ENCODE measurements around the gene EFCAB6. TPM values are rescaled to one million over a fixed set of nuclear protein-coding genes. Genes with fewer than 3 reads are reported as not detected.

EFCAB6 gene
- total and polyA plus RNA-seq, 10 of the 15 experiments (the other 5 are each of a cell fraction or from before 2014, with no cell fraction given) = 0.05 to 0.42 (median 0.19) TPM

DNA sequence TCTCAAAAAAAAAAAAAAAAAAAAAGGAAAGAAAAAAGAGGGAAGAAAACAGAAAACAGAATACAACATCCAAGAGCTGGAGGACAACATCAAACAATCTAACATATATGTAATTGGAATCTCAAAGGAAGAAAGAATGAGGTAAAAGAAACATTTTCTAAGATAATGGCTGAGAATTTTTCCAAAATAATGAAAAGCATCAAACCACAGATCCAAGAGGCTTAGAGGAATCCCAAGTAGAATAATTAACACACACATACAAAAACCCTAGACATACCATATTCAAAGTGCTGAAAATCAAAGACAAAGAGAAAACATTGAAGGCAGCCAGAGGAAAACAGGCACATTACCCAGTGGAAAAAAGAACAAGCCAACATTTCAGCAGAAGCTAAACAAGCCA, 45.3 kb upstream of the EFCAB6 start (continued):
- TF ChIP-seq, protein P1, sequence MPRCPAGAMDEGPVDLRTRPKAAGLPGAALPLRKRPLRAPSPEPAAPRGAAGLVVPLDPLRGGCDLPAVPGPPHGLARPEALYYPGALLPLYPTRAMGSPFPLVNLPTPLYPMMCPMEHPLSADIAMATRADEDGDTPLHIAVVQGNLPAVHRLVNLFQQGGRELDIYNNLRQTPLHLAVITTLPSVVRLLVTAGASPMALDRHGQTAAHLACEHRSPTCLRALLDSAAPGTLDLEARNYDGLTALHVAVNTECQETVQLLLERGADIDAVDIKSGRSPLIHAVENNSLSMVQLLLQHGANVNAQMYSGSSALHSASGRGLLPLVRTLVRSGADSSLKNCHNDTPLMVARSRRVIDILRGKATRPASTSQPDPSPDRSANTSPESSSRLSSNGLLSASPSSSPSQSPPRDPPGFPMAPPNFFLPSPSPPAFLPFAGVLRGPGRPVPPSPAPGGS (IDR thresholded peaks at IDR 0.05; ENCODE audit: borderline replicate concordance, insufficient read depth, low read depth, low read length, poor library complexity, severe bottlenecking) = no peak
- TF ChIP-seq ATF7 (IDR thresholded peaks at IDR 0.05; ENCODE audit: low read depth) (no peak), NBN (IDR thresholded peaks at IDR 0.05) (no peak)

DNA sequence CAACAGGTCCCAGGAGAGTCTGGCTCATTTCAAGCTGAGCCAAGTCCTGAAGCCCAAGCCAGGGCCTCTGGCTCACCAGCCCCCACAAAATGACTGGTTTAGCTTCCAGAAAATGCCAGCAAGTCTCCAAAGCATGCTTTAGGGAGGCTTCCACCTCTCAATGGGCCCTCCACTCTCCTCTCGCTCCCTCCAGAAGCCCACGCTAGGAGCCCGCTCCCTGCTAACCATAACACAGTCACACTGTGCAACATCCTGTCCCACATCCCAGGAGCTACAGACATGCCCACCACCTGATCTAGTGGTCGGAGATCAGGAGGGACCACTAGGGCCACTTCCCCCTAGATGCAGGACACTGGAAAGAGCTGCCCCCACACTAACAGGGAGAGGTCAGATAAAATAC, 43.3 kb upstream of the EFCAB6 start:
- ChIA-PET RAD21 (ENCODE audit: unreplicated experiment) (no interaction called here), POLR2A (no interaction called here), SMC1A (ENCODE audit: uncharacterized antibody, unreplicated experiment) (no interaction called here), CTCF (no interaction called here)
- 22% methylated on average over 4 of the region's 4 CpGs for WGBS (ENCODE audit: insufficient coverage, insufficient replicate concordance, low lambda C conversion rate, missing lambda C conversion rate)
- BruUV-seq (replicated peaks) = no TSS peak
- H3K27me3 ChIP-seq (replicated peaks in 1 of 2; ENCODE audit: control insufficient read depth in 2 of 2, insufficient read depth in 2 of 2, low read length in 1 of 2) = peaks cover 0 to 4% of the 10 kb centered on the region in 2 experiments; a peak in 3 of 4 replicates
- no peak overlapping the region for H3K9ac ChIP-seq (ENCODE audit: control insufficient read depth, insufficient read depth, low read length)
- no peaks in the 10 kb centered on the region for H3K9me3 ChIP-seq (replicated peaks; ENCODE audit: control insufficient read depth, insufficient read depth, low read length)
- H3K36me3 ChIP-seq (ENCODE audit: control insufficient read depth in 2 of 2, insufficient read depth in 2 of 2, low read length in 1 of 2) = no peaks in the 10 kb centered on the region
- no peak overlapping the region for H3K27ac ChIP-seq (ENCODE audit: control insufficient read depth, insufficient read depth)
- ATAC-seq (no peak), DNase-seq (ENCODE audit: low read depth, low spot score) (no peak), FAIRE-seq (no peak)
- H2AFZ ChIP-seq (ENCODE audit: control insufficient read depth, low read depth, low read length) = no peak overlapping the region
- H4K20me1 ChIP-seq (ENCODE audit: control insufficient read depth, insufficient read depth) = no peaks in the 10 kb centered on the region
- H3K79me2 ChIP-seq (ENCODE audit: control insufficient read depth, insufficient read depth, low read length) = no peaks in the 10 kb centered on the region
- intact Hi-C loops (cut with micrococcal nuclease; ENCODE audit: unreplicated experiment) (no loop called here), in situ Hi-C loops (cut with MboI) (no loop called here)
- no peaks in the 10 kb centered on the region for H3K4me1 ChIP-seq (ENCODE audit: control insufficient read depth, insufficient read depth, low read length)
- TF ChIP-seq CREB1 (IDR thresholded peaks at IDR 0.05; ENCODE audit: low read depth) (no peak), IRF4 (IDR thresholded peaks at IDR 0.05; ENCODE audit: low read depth, low read length) (no peak), EP300 (IDR thresholded peaks at IDR 0.05; ENCODE audit: borderline replicate concordance in 1 of 2, control insufficient read depth in 1 of 2, low read depth in 2 of 2, low read length in 2 of 2) (no peak), PAX8 (IDR thresholded peaks at IDR 0.05) (no peak), NFYA (IDR thresholded peaks at IDR 0.05; ENCODE audit: borderline replicate concordance, low read depth, low read length) (no peak), ESRRA (IDR thresholded peaks at IDR 0.05; ENCODE audit: low read length) (no peak), SIX5 (IDR thresholded peaks at IDR 0.05; ENCODE audit: low read depth, low read length, severe bottlenecking) (no peak), SMC3 (IDR thresholded peaks at IDR 0.05; ENCODE audit: borderline replicate concordance, low read length) (no peak), MEF2A (IDR thresholded peaks at IDR 0.05; ENCODE audit: insufficient read depth, low read depth, low read length) (no peak), YY1 (IDR thresholded peaks at IDR 0.05; ENCODE audit: low read depth, low read length) (no peak)
- TF ChIP-seq, protein P2, sequence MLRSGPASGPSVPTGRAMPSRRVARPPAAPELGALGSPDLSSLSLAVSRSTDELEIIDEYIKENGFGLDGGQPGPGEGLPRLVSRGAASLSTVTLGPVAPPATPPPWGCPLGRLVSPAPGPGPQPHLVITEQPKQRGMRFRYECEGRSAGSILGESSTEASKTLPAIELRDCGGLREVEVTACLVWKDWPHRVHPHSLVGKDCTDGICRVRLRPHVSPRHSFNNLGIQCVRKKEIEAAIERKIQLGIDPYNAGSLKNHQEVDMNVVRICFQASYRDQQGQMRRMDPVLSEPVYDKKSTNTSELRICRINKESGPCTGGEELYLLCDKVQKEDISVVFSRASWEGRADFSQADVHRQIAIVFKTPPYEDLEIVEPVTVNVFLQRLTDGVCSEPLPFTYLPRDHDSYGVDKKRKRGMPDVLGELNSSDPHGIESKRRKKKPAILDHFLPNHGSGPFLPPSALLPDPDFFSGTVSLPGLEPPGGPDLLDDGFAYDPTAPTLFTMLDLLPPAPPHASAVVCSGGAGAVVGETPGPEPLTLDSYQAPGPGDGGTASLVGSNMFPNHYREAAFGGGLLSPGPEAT (IDR thresholded peaks at IDR 0.05; ENCODE audit: low read depth) = no peak
- TF ChIP-seq, protein P3, sequence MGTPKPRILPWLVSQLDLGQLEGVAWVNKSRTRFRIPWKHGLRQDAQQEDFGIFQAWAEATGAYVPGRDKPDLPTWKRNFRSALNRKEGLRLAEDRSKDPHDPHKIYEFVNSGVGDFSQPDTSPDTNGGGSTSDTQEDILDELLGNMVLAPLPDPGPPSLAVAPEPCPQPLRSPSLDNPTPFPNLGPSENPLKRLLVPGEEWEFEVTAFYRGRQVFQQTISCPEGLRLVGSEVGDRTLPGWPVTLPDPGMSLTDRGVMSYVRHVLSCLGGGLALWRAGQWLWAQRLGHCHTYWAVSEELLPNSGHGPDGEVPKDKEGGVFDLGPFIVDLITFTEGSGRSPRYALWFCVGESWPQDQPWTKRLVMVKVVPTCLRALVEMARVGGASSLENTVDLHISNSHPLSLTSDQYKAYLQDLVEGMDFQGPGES (IDR thresholded peaks at IDR 0.05) = no peak
- TF ChIP-seq, protein P4, sequence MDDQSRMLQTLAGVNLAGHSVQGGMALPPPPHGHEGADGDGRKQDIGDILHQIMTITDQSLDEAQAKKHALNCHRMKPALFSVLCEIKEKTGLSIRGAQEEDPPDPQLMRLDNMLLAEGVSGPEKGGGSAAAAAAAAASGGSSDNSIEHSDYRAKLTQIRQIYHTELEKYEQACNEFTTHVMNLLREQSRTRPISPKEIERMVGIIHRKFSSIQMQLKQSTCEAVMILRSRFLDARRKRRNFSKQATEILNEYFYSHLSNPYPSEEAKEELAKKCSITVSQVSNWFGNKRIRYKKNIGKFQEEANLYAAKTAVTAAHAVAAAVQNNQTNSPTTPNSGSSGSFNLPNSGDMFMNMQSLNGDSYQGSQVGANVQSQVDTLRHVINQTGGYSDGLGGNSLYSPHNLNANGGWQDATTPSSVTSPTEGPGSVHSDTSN (IDR thresholded peaks at IDR 0.05; ENCODE audit: insufficient replicate concordance, low read depth, low read length) = no peak
- no peak overlapping the region for H3K4me3 ChIP-seq
- H3K4me2 ChIP-seq (ENCODE audit: control insufficient read depth, insufficient read depth) = no peak overlapping the region

Data from GM12878 (cell line).